ENCODE data around the gene CLN6.
"Not testable (repeated sequence)": the region's sequence is repeated elsewhere in the genome, so short reads cannot be mapped to it uniquely, and the experiment has no call there.

CLN6 gene

DNA sequence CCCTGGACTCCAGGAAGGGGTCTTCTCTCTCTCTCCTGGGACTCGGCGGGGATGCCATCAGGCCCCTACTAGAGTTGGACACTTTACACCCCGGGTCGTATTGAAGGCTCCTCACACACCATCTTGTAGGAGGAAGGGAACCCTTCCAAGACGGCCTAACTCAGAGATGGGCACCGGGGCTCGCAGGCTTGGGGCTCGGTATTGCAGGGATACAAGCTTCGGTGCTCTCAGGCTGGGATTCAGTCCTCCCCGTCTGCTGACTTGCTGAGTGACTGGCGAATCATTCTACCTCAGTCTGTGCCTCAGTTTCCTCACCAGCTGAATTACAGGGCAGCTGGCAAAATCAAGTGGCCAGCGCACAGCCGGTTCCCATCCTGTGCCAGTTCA, 24.0 kb downstream of the CLN6 start:
- DNase-seq = no peak

DNA sequence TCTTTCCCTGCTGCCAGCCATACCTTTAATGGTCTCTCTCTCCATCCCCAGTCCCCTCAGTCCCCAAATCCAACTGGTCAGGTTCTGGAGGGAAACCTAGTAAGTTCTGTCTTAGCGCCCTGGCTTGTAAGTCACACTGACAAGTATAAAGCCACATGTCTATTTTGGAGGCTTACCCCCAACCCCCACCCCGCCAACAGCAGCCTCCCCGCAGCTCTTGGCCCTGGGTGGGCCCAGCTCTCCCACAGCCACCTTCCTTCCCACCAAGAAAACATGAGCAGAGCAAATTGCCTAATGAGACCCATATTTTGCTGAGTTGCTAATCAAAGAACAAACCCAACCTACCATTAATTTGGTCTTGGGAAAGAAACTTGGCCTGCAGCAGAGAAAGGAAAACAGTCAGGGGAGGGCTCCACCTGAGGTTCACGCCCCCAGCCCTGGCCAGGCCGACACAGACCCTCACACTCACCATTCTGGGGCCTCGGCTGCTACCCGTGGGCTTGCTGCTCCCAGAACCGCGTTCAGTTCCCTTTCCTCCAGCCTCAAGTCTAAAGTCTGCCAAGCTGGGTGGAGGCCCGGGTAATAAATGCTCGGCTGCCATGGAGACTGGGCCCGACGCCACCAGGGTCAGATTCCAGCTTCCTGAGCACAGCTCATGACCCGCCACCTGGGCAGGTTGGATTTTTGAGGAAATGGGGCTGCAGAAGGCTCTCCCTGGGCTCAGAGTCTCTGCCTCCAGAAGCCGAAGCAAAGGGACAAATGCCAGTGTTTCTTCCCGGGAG, 24.6 kb downstream of the CLN6 start, which contains the start of gene CALML4:
TSS of gene CALML4 (minus strand) at position 557 of the 782 bp plus-strand sequence. CDS start at position 472, 85 bp downstream.
- DNase-seq = no peak

DNA sequence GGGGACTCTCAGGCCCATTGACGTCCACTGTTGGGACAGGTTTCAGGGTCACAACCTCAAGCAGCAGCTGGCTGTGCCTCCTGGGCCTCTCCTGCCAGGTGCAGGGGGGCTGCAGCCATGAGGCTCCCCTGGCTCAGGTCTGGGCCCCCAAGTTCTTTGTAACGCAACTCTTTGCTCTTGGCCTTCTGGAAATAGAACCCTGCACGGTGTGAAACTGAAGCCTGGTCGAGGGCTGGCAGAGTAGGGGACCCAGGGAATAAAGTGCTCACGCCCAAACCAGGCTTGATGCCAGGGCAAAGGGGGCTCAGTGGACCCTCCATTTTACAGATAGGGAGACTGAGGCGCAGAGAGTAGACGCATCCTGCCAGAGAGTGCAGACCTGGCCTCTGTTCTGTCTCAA, 25.2 kb downstream of the CLN6 start:
- DNase-seq = no peak

DNA sequence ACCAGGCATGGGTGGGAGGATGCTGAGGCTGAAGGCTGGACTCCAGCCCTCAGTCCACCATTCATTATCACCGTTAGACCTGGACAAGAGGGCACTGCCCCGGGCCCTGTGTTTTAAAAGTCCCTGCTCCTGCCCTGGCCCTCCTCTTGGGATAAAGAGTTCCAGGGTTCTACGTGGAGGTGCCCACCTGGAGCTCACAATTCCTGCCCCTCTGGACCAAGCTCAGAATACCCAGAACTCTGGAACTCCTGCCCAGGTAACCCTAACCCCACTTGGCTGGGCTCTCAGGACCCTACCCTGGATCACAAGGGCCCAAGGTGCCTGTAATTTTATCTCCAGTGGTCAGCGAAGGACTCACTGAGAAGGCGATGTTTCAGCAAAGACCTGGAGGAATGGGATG, 25.6 kb downstream of the CLN6 start:
- no peak for DNase-seq

DNA sequence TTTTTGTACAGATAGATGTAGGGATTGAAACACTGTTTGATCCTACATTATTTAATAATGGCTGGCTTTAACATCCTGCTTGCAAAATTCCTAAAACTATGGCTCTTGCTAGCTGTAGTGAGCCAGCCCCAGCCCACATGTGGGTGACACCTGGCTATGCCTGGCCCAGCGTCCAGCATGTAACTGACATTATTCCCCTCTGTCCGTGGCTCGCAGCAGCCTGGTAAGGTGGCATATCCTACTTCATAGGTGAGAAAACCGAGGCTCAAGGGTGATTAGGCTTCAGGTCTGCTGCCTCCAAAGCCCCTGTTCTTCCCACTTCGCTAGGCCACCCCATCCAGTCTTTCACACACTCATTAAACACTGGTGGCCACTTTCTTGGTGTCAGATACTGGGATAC, 26.0 kb downstream of the CLN6 start:
- no peak for DNase-seq

DNA sequence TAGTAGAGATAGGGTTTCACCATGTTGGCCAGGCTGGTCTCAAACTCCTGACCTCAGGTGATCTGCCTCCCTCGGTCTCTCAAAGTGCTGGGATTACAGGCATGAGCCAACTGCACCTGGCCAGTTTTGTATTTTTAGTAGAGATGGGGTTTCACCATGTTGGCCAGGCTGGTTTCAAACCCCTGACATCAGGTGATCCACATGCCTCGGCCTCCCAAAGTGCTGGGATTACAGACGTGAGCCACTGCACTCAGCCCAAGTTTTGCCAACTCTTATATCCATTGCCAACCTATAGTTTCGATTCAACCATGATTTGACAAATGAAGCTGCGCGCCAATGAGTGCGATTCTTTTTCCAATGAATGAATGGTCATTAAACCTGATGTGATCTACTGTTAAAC, 26.5 kb downstream of the CLN6 start:
- DNase-seq = not testable (repeated sequence)

DNA sequence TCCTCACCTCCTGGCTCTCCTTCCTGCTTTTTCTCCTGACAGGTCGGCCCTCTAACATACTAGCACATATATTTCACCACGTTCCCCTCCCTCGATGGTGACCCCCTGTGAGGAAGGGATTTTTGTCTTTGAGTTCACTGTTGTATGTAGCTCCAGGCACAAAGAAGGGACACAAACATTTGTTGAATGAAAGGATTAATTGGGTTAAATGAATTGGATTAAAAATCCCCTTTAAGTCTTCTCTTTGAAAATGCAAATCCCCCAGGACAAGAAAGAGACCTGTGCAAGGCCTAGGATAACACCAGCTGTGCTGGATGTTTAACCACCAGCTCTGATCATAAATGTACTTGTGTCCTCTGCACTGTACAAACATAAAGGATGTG, 27.7 kb downstream of the CLN6 start:
- no peak for DNase-seq

DNA sequence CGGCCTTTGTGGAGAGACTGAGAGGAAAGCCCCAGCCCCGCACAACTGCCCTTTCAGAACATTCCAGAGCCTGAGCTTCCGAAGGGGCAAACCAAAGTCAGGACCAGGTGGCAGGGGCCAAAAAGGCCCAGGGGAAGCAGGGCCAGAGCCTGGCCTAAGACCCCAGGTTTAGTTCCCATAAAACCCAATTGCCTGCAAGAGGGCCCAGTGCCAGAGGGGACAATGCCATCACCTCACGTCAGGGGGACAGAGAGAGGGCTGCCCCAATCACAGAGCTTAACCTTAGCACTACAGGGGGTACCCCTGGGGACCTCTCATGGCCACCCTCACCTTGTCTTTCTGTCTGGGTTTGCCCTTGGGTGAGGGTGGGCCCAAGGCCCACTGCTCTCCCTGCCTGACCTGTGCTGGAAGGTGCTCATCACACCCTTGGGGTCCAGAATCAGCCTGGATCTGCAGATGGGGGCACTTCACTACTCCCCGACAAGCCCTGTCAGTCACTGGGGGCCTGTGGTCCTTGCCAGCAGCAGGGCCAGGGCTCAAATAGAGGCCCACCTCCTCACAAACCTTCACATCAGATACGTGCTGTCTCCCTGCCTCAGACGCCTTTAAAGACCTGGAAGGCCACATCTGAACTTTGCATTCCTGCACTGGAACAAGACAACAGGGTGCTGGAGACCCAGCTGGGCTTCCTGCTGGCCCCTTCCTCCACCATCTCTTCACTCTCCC, 28.2 kb downstream of the CLN6 start:
- no peak for DNase-seq

DNA sequence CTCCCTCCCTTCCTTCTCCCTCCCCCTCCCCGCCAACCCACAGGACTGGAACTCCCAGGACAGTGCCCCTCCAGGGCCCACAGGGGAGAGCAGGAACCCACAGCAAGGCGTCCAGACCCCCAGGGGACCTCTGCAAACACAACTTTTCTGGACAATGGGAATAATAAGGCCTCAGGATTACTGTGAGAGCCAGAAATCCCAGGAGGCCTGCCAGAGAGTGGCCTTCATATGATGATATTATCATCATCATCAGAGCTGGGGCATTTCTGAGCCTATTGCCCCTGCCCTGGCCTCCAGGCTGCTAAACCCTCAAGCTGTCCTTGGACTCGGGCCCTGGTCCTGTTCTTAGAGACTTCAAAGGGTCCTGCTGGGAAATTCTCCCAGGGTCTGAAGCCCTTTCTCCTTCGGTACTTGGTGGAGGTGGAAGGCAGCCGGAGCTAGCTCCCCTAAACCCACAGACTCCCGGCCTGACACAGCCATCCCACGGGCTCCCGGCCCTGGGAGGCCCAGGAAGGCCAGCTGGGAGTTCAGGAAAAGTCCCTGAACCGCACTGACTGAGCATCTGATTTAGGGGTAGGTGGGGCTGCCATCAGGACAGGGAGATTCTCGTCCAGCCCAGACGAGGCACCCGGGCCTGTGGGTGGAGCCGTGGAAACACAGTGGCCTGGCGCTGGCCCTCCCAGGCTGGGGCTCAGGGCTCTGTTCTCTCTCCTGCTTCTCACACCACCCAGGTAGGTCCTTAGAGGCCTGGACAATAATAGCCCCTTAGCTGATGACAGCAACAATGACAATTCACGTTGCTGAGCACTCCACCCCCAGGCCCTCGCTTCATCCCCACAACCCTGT, 29.3 kb downstream of the CLN6 start:
- no peak for DNase-seq

DNA sequence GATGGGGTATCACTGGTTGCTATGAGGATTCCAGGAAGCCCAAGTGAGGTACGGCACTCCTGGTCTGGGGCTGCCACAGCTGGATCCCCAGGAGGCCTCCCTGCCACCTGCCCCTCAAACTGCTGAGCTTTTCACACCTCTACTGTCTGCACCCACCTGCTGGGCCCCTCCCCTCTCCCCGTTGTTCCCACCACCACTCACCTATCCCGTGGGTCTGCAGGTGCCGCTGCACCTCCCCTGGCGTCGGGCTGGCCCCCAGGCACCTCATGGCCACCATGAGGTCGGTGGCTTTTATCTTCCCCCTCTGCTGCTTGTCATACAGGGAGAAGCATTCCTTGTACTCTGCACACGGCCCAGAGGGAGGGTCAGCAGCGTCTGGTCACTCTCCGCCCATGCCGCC, 30.2 kb downstream of the CLN6 start:
- DNase-seq = no peak

DNA sequence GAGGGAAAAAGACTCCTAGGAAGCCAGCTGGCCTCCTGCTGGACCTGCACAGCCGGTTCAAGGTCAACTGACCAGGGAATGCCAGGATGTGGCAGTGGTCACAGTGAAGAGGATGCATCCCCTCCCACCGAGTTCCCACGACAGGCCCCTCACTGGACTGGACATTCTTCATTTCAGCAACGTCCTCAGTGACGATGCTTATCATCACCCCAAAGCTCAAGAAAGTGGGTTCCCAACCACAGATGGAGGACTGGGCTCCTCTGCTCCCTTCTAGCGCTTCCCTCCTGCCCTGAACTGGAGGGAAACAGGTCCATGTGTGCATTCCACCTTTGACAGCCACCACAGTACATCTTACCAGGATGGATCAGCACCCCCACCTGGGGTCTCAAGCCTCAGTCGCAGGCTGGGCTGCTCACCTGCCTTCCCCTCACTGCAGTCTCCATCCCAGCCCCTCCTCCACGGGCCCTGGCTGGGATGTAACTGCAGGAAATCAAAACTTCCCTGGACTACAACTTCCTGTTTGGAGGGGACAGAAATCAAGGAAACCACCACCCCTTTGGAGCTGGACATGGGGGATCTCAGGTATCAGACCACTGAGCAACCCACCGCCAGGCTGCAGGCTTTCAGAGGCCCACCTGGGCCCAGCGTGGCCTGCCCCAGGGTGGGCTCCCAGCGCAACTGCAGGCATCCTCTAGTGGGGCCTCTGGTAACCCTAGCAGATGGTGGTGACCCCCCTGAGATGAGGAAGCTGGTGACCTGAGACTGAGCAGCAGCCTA, 31.7 kb downstream of the CLN6 start:
- DNase-seq = no peak

DNA sequence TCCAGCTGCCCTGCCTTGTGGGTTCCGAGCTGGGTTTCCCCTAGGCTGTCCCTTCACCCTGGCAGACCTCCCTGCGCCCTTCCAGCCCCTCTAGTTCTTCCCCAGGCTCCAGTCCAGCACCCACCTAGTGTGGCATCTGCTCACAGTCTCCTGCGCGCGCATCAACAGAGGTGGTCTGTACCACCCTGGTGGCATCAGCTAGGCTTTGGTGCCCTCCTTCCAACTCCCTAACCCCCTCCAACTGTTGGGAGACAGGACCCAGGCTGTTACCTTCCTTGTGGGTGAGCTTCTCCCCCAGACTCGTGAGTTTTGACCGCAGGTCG, 32.4 kb downstream of the CLN6 start:
- DNase-seq = no peak

DNA sequence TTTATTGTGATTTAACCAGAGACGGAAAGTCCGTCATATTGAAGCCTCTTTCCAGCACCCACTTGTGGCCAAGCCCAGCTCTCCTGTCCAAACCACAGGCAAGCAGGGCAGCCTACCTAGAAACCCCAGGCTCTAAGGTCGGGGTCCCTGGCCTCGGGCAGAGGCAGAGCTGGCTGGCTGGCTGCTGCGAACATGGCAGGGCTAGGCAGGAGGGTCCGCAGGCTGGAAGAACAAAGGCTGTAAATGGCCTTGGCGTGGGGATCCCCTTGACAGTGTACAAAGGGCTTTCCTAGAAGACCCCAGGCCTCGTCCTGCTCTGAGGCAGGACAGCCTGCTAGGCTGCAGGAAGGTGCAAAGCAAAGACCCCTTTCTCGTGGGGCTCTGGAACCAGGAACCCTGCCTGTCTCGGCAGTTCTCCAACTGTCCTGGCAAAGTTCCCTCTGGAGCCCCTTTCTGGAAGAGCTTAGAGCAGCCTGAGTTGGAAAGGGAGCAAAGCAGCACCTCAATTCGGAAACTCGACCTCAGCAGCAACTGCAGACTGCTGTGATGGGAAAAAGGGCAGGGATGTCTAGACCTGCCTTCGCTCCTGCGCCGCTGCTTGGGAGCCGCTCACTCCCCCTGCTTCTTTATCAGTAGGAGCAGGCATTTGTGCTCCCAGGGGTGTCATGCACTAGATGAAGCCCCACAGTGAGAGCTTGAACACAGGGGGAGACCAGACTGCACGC, 32.9 kb downstream of the CLN6 start:
- DNase-seq = no peak

DNA sequence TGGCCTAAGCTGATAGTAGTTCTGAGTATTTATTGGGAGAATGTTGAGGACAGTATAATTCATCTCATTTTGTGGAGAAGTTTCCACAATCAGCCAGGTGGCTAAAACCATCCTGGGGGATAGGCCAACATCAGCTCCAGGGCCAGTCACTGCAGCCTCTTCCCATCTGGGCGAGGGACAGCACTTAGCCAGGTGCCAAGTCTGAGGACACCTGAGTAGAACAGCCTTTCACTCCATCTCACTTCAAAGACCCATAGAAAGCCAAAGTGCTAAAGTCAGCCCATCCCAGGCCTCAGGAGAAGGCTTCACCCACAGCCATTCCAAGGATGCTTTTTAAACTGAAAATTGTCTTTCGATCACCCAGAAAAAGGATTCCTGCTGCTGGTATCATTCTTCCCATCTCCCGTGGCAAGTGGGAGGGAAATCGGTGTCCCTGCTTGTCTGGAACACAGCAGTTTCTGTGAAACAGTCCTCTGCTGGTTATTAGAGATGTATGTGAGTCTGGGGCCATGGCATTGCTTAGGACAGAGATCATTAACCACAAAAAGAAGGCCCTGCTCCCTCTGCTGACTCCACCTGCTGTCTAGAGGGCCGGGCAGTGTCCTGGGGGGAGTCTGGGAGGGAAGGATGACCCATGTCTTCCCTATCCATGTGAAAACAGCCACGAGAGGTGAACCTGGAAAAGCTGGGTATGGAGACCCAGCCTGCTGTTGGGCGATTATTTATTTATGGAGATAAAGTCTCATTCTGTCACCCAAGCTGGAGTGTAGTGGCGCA, 34.0 kb downstream of the CLN6 start:
- DNase-seq = no peak

DNA sequence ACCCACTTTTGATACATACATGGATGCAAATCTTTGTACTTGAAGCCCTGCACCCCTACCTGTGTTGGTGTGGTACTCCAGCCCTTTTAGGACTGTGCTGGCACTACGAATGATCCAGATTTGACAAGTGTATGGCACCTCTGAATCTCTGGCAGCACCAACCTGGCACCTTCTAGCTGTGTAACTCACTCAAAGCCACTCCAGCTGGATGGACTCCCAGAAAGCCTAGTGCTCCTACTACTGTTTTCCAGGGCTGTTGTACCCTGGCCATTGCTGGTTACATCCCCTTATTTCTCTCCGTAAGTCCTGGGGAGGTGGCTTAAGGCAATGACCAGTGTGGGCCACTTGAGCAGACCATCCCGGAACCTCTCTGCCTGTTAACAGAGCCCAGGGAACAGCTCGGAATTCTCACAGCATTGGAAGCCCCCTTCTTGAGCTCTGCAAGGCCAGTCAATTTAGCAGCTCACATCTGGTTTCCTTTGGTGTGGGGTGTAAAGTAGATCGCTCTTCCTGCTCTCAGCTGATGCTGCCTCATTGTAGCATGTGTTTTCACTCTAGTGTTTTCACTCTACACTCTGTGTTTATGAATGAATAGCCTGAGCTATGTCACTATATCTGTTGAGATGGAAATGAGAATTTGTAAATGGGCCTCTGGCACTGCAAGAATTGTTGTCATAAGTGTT, 36.6 kb downstream of the CLN6 start:
- no peak for DNase-seq

DNA sequence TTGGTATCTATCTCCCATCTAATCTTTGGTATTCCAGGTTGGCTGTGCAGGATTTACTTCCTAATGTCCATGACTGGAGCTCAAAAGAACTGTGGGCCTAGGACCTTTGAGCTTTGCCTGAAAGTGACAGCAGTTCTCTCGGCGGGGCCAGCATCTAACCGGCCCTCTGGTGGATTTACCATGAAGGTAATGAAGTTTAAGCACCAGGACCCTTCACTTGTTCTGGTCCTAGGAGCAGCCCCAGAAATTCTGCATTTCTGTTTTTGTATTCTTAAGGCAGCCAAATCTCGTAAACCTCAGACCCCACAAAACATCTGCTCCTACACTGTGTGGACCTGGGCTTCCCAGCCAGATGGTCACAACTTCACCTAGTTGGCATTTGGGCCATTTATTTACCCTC, 37.4 kb downstream of the CLN6 start:
- no peak for DNase-seq

DNA sequence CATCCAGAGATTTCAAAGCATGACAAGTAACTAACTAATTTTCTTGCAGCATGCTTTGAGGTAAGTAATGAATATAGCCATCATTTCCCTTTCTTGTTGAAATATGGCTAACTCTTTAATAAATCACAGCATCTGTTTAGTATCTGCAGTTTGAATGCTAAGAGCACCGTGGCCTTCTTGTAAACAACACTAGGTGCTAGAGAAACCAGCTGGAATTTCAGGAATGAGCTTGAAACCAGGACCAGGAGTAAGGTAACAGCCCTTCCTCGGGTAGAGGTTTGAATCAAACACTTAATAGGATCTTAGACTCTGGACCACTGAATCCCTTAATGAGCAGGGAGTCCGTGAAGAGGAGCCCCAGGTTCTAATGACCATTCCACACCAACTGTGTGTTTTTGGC, 38.0 kb downstream of the CLN6 start:
- DNase-seq = no peak

DNA sequence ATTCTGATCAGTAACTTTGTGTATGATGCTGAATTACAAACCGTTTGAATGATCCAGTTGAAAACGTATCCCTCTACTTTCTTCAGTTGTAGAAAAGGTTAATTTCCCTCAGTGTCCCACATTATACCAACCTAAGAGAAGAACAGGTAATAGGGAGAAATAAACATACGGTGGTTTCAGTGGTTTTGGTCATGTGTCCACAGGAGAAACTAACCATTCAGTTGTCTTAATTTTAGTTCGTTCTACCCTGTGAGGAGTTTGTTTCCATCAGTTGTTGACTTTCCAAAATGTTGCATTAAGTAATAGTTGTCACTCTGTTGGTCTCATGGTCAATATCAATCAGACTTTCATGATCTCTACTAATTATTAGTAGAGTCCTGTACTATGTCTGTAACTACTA, 39.5 kb downstream of the CLN6 start:
- DNase-seq = no peak

DNA sequence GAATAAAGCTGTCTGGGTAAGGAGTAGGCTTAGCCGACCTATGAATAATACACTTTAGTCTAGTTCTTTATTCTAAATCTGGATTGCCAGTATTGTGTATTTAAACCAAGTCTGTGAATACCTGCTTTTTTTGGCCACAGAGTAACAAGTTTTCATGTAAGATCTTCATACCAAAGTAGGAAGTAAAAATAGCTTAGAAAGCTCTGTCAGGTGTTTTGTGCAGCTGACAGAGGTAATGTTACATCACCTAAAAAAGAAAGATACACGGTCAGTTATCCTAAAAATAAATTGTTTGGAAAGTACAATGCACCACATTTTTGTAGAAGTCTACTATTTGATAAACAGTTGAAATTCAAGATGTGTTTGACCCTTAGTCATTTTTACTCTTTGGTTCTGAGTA, 40.9 kb downstream of the CLN6 start:
- DNase-seq = no peak

DNA sequence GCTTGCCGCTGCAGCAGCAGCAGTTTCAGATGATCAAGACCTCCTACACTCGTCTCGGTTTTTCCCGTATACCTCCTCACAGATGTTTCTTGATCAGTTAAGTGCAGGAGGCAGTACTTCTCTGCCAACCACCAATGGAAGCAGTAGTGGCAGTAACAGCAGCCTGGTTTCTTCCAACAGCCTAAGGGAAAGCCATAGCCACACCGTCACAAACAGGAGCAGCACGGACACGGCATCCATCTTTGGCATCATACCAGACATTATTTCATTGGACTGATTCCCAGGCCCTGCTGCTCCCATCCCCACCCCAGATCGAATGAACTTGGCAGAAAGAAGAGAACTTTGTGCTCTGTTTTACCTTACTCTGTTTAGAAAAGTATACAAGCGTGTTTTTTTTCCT, 42.0 kb downstream of the CLN6 start:
- DNase-seq = no peak
